Measurements from ENCODE around the gene CYP19A1. TPM values are rescaled to one million over a fixed set of nuclear protein-coding genes. Genes with fewer than 3 reads are reported as not detected.

Gene CYP19A1
- total RNA-seq, 1 experiment from 2014 or later = not detected

- Histone ChIP-seq H3K4me1 (ENCODE audit: control insufficient read depth in 1 of 2, insufficient read depth in 2 of 2, low read length in 2 of 2) (no peaks in the 10 kb centered on the region), H3K36me3 (ENCODE audit: control insufficient read depth in 1 of 2, insufficient read depth in 2 of 2, low read length in 2 of 2) (no peaks in the 10 kb centered on the region), H3K9ac (ENCODE audit: low read length) (no peak overlapping the region), H3K27ac (ENCODE audit: low read depth, low read length) (no peak overlapping the region), H3K9me3 (ENCODE audit: control insufficient read depth in 1 of 2, insufficient read depth in 1 of 2, low read depth in 1 of 2, low read length in 2 of 2) (no peaks in the 10 kb centered on the region), H3K4me3 (replicated peaks in 1 of 2; ENCODE audit: low read depth in 1 of 2, low read length in 2 of 2) (no peak overlapping the region), H3K9me2 (ENCODE audit: insufficient read depth) (no peaks in the 10 kb centered on the region), H3K4me2 (ENCODE audit: low read length) (no peak overlapping the region), H2AFZ (ENCODE audit: low read depth, low read length, poor library complexity, severe bottlenecking) (no peak overlapping the region), H3K27me3 (ENCODE audit: insufficient read depth, low read length) (0 out of 2 replicates have a peak, but pooled peaks cover 2% of the 10 kb centered on the region), H3K79me2 (ENCODE audit: insufficient read depth, low read length) (no peaks in the 10 kb centered on the region), H4K20me1 (ENCODE audit: insufficient read depth) (no peaks in the 10 kb centered on the region)
- DNase-seq (ENCODE audit: low read depth, low spot score) (no peak), ATAC-seq (no peak)
- intact Hi-C loops (cut with micrococcal nuclease) = no loop called here
- ChIA-PET CTCF (no interaction called here), POLR2A (no interaction called here), RAD21 (ENCODE audit: low non-redundant PET in 1 of 2, low total read pairs in 2 of 2, uncharacterized antibody in 2 of 2, unreplicated experiment in 2 of 2) (no interaction called here)
- BruUV-seq (replicated peaks) = no TSS peak
- TF ChIP-seq TCF7L2 (IDR thresholded peaks at IDR 0.05; ENCODE audit: borderline replicate concordance, extremely low read depth, insufficient read depth, insufficient read length) = no peak
- no peak for TF ChIP-seq JUND (IDR thresholded peaks at IDR 0.05)
- TF ChIP-seq FOSL1 (IDR thresholded peaks at IDR 0.05; ENCODE audit: low read depth) = no peak
- TF ChIP-seq REST (IDR thresholded peaks at IDR 0.05; ENCODE audit: low read depth) = no peak
- no peak for TF ChIP-seq SIN3A (IDR thresholded peaks at IDR 0.05; ENCODE audit: low read depth)
These were observed 18.6 kb upstream of the CYP19A1 start for GRCh38 chr15:51356983-51357382.

DNA sequence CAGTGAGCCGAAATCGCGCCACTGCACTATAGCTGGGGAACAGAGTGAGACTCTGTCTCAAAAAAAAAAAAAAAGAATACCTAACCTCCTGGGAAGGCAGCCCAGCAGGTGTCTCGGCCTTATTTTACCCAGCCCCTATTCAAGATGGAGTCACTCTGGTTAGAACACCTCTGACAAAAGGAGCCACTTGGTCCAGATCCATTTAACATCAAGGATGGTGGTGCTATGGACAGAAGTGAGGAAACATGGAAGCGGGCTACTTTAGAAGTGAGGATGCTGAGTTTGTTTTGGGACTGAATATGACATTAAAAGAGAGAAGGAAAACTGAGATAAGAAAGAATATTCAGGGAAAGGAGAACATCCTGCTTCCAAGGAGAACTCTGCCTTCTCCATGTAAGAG lies 17.8 kb upstream of the CYP19A1 start:
- no peaks in the 10 kb centered on the region for H3K79me2 ChIP-seq (ENCODE audit: insufficient read depth, low read length)
- no peak overlapping the region for H2AFZ ChIP-seq (ENCODE audit: low read depth, low read length, poor library complexity, severe bottlenecking)
- H3K36me3 ChIP-seq (ENCODE audit: control insufficient read depth in 1 of 2, insufficient read depth in 2 of 2, low read length in 2 of 2) = no peaks in the 10 kb centered on the region
- 0 out of 2 replicates have a peak, but pooled peaks cover 2% of the 10 kb centered on the region for H3K27me3 ChIP-seq (ENCODE audit: insufficient read depth, low read length)
- H3K9me2 ChIP-seq (ENCODE audit: insufficient read depth) = no peaks in the 10 kb centered on the region
- no peak overlapping the region for H3K27ac ChIP-seq (ENCODE audit: low read depth, low read length)
- H3K9me3 ChIP-seq (ENCODE audit: control insufficient read depth in 1 of 2, insufficient read depth in 1 of 2, low read depth in 1 of 2, low read length in 2 of 2) = no peaks in the 10 kb centered on the region
- ChIA-PET POLR2A (no interaction called here), RAD21 (ENCODE audit: low non-redundant PET in 1 of 2, low total read pairs in 2 of 2, uncharacterized antibody in 2 of 2, unreplicated experiment in 2 of 2) (no interaction called here), CTCF (no interaction called here)
- no peaks in the 10 kb centered on the region for H4K20me1 ChIP-seq (ENCODE audit: insufficient read depth)
- DNase-seq (ENCODE audit: low read depth, low spot score) = no peak
- ATAC-seq = no peak
- no peak for TF ChIP-seq EZH2 (IDR thresholded peaks at IDR 0.05)
- H3K4me2 ChIP-seq (ENCODE audit: low read length) = no peak overlapping the region
- H3K4me1 ChIP-seq (ENCODE audit: control insufficient read depth in 1 of 2, insufficient read depth in 2 of 2, low read length in 2 of 2) = no peaks in the 10 kb centered on the region
- H3K4me3 ChIP-seq (replicated peaks in 1 of 2; ENCODE audit: low read depth in 1 of 2, low read length in 2 of 2) = no peak overlapping the region
- intact Hi-C loops (cut with micrococcal nuclease) = no loop called here
- BruUV-seq (replicated peaks) = no TSS peak
- H3K9ac ChIP-seq (ENCODE audit: low read length) = no peak overlapping the region
